K562 (cell line): ENCODE data around the gene NENF.

Experiments
- ATF1 ChIP-seq, 2 experiments: fragments of 450-650 bp in 1 of 2; IDR thresholded peaks; 2 replicates each; pipeline ENCODE4 v1.6.1; 2016; ENCODE audit warnings: missing compliant biosample characterization in 1 of 2, missing genetic modification characterization in 1 of 2
- CCNT2 ChIP-seq: IDR thresholded peaks from 2 replicates; pipeline ENCODE4 v1.6.1; 2011; ENCODE audit warnings: borderline replicate concordance, low read depth, mild to moderate bottlenecking, moderate library complexity, mixed read lengths, low read length; ENCODE audit not compliant: insufficient read length; ENCODE audit errors: extremely low read depth
- CTCF ChIP-seq, 3 experiments: IDR thresholded peaks in 2 of 3; conservative IDR thresholded peaks in 1 of 3; 2 replicates each; pipeline ENCODE4 v1.5.1; 2011 to 2012; ENCODE audit warnings: low read length in 3 of 3, mild to moderate bottlenecking in 3 of 3, control low read depth in 2 of 3, improper control_type of control experiment in 1 of 3, inconsistent platforms in 1 of 3, low read depth in 1 of 3, mixed read lengths in 1 of 3, moderate library complexity in 1 of 3; ENCODE audit not compliant: insufficient read depth in 2 of 3
- E2F3 ChIP-seq: fragments of 250-450 bp; sonication (Bioruptor Pico); IDR thresholded peaks from 2 replicates; pipeline ENCODE4 v1.4.0; 2020; ENCODE audit warnings: mild to moderate bottlenecking
- EZH2 ChIP-seq: IDR thresholded peaks from 2 replicates; pipeline ENCODE4 v1.6.1; 2012; ENCODE audit warnings: low read depth, mild to moderate bottlenecking, inconsistent platforms, low read length, borderline replicate concordance
- MTA3 ChIP-seq: fragments of 450-650 bp; formaldehyde crosslinking; IDR thresholded peaks from 2 replicates; pipeline ENCODE4 v1.6.1; 2017; ENCODE audit warnings: mild to moderate bottlenecking, borderline replicate concordance
- NFIC ChIP-seq: fragments of 450-650 bp; IDR thresholded peaks from 2 replicates; pipeline ENCODE4 v1.6.1; 2017; ENCODE audit warnings: mild to moderate bottlenecking, inconsistent platforms
- POLR2A ChIP-seq: fragments of 450-650 bp; conservative IDR thresholded peaks from 2 replicates; pipeline ENCODE4 v1.6.1; 2016
- RAD21 ChIP-seq, 2 experiments: fragments of 250-450 bp in 1 of 2; fragments of 450-650 bp in 1 of 2; sonication (Bioruptor Pico) in 1 of 2; formaldehyde crosslinking in 1 of 2; IDR thresholded peaks in 1 of 2; conservative IDR thresholded peaks in 1 of 2; 2 replicates each; pipeline versions ENCODE4 v1.4.0 to v1.8.0; 2020 to 2022; ENCODE audit warnings: mild to moderate bottlenecking in 2 of 2, moderate library complexity in 1 of 2
- USF2 ChIP-seq: sonication (generic); formaldehyde crosslinking; IDR thresholded peaks from 2 replicates; pipeline ENCODE4 v1.5.0; 2020; ENCODE audit warnings: missing genetic modification reagents
- ZNF165 ChIP-seq: fragments of 250-450 bp; sonication (Bioruptor Pico); IDR thresholded peaks from 2 replicates; pipeline ENCODE4 v1.4.0; 2020; ENCODE audit warnings: borderline replicate concordance
- ZSCAN29 ChIP-seq: fragments of 450-650 bp; IDR thresholded peaks from 2 replicates; pipeline ENCODE4 v1.6.1; 2017
- TF ChIP-seq, protein P1 (sequence below): fragments of 450-650 bp; formaldehyde crosslinking; IDR thresholded peaks from 2 replicates; pipeline ENCODE4 v1.4.0; 2020; ENCODE audit warnings: mild to moderate bottlenecking, mixed read lengths

- no peak for TF ChIP-seq RAD21 (CRISPR knock-in tag; conservative IDR thresholded peaks at IDR 0.05 in 1 of 2, IDR thresholded peaks at IDR 0.05 in 1 of 2)
- TF ChIP-seq ZSCAN29 = no peak
- TF ChIP-seq ZNF165 (CRISPR knock-in tag) = no peak
- no peak for TF ChIP-seq POLR2A
- TF ChIP-seq CTCF (IDR thresholded peaks at IDR 0.05 in 2 of 3, conservative IDR thresholded peaks at IDR 0.05 in 1 of 3; ENCODE audit: insufficient read depth in 2 of 3, low read depth in 1 of 3, low read length in 3 of 3) = no peak
- no peak for TF ChIP-seq NFIC
- TF ChIP-seq MTA3 = no peak
- TF ChIP-seq USF2 (CRISPR knock-in tag) = no peak
- TF ChIP-seq ATF1 (CRISPR knock-in tag; IDR thresholded peaks at IDR 0.05) = no peak
- TF ChIP-seq ATF1 (tag; IDR thresholded peaks at IDR 0.05) = no peak
- TF ChIP-seq E2F3 (CRISPR knock-in tag) = no peak
- TF ChIP-seq, protein P1, sequence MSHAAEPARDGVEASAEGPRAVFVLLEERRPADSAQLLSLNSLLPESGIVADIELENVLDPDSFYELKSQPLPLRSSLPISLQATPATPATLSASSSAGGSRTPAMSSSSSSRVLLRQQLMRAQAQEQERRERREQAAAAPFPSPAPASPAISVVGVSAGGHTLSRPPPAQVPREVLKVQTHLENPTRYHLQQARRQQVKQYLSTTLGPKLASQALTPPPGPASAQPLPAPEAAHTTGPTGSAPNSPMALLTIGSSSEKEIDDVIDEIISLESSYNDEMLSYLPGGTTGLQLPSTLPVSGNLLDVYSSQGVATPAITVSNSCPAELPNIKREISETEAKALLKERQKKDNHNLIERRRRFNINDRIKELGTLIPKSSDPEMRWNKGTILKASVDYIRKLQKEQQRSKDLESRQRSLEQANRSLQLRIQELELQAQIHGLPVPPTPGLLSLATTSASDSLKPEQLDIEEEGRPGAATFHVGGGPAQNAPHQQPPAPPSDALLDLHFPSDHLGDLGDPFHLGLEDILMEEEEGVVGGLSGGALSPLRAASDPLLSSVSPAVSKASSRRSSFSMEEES = no peak
- TF ChIP-seq EZH2 = no peak
- TF ChIP-seq CCNT2 = no peak
Measured at GRCh38 chr1:212402666-212403321, 29.9 kb upstream of the NENF start.
